SK-N-MC (cell line): ENCODE data around the gene FRMD4A.

Source experiments
- EZH2 ChIP-seq: fragments of 200-600 bp; sonication (generic); IDR thresholded peaks from one replicate; pipeline ENCODE4 v1.6.1; 2017; ENCODE audit warnings: antibody characterized with exemption
- FOXP2 ChIP-seq: optimal IDR thresholded peaks from 2 replicates; pipeline ENCODE3; 2011; ENCODE audit warnings: mild to moderate bottlenecking, moderate library complexity; ENCODE audit not compliant: insufficient read depth; ENCODE audit errors: extremely low read length, control extremely low read depth
- POLR2AphosphoS5 ChIP-seq: IDR thresholded peaks from 2 replicates; pipeline ENCODE4 v1.6.1; 2012; ENCODE audit warnings: mild to moderate bottlenecking, low read depth, low read length, borderline replicate concordance

DNA sequence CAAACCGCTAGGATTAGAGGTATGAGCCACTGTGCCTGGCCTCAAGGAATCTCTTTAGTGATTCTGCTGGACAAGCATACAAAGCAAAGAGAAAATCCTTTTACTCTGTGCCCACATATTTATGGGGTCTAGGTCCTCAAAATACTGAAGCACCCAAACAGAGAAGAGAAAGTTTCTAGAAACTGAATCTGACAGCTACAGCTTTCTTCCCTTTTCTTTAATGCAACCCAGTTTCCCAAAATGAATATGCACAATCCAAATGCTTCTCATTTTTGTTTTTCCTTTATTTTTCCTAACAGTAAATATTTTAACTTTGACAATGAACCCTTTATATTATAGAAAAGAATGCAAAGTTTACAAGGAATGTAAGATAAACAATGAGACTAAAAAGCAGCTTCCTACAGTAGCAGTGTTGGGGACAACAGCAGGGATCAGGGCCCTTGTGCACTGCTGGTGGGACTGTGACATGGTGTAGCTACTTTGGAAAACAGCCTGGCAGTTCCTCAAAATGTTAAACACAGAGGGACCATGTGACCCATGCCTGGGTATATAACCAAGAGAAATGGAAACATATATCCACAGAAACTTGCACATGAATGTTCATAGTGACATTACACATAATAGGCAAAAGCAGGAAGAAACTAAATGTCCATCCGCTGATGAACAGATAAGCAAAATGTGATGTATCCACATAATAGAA lies 418.8 kb downstream of the FRMD4A start:
- no peak for TF ChIP-seq POLR2AphosphoS5
- no peak for TF ChIP-seq EZH2
- no peak for TF ChIP-seq FOXP2
